OCI-LY1 (cell line): ENCODE results near the gene KAT7.
A peak's percentile ranks its signal among the peaks of the same experiment; 100 is the strongest.

ENCODE experiments used
- H2AFZ ChIP-seq: fragments of 200-600 bp; sonication (generic), shearing (Covaris generic); 2 replicates; pipeline ENCODE4 v1.6.0; 2014; ENCODE audit warnings: antibody characterized with exemption, mild to moderate bottlenecking, low read length
- H3F3A ChIP-seq: fragments of 200-600 bp; sonication (generic), shearing (Covaris generic); 2 replicates; pipeline ENCODE4 v1.6.0; 2014; ENCODE audit warnings: mild to moderate bottlenecking, antibody characterized with exemption, low read length, moderate library complexity; ENCODE audit not compliant: insufficient read depth
- H3K27ac ChIP-seq: fragments of 200-600 bp; sonication (generic); 2 replicates; pipeline ENCODE4 v1.5.1; 2014; ENCODE audit warnings: low read length, mixed run types, mild to moderate bottlenecking, low read depth; ENCODE audit not compliant: poor library complexity, severe bottlenecking
- H3K27me3 ChIP-seq: fragments of 200-600 bp; sonication (generic); 2 replicates; pipeline ENCODE4 v1.6.0; 2014; ENCODE audit warnings: antibody characterized with exemption, mild to moderate bottlenecking, low read length, moderate library complexity; ENCODE audit not compliant: insufficient read depth
- H3K36me3 ChIP-seq: fragments of 200-600 bp; sonication (generic); 2 replicates; pipeline ENCODE4 v1.6.1; 2014; ENCODE audit warnings: mild to moderate bottlenecking, antibody characterized with exemption, low read length, moderate library complexity, mixed read lengths; ENCODE audit not compliant: insufficient read depth
- H3K4me1 ChIP-seq: fragments of 200-600 bp; sonication (generic); 2 replicates; pipeline ENCODE4 v1.5.1; 2014; ENCODE audit warnings: mild to moderate bottlenecking, low read length, moderate library complexity; ENCODE audit not compliant: insufficient read depth, severe bottlenecking
- H3K4me2 ChIP-seq: fragments of 200-600 bp; sonication (generic), shearing (Covaris generic); 2 replicates; pipeline ENCODE4 v1.6.1; 2014; ENCODE audit warnings: low read length
- H3K4me3 ChIP-seq: fragments of 200-600 bp; sonication (generic); 2 replicates; pipeline ENCODE4 v1.5.1; 2014; ENCODE audit warnings: low read length, low read depth, mild to moderate bottlenecking, mixed read lengths; ENCODE audit not compliant: poor library complexity, severe bottlenecking
- H3K79me2 ChIP-seq: fragments of 200-600 bp; shearing (Covaris generic); 2 replicates; pipeline ENCODE4 v1.6.1; 2016; ENCODE audit warnings: mixed run types, low read length, mixed read lengths; ENCODE audit not compliant: insufficient read depth
- H3K9ac ChIP-seq: fragments of 200-600 bp; sonication (generic), shearing (Covaris generic); 2 replicates; pipeline ENCODE4 v1.6.1; 2014; ENCODE audit warnings: mild to moderate bottlenecking, low read length, mixed read lengths
- H3K9me2 ChIP-seq: fragments of 200-600 bp; sonication (generic), shearing (Covaris generic); 2 replicates; pipeline ENCODE4 v1.6.1; 2014; ENCODE audit warnings: low read depth, mild to moderate bottlenecking, low read length, mixed read lengths
- H3K9me3 ChIP-seq: fragments of 200-600 bp; shearing (Covaris generic); 2 replicates; pipeline ENCODE4 v1.6.1; 2014; ENCODE audit warnings: low read length, mixed read lengths
- H4K20me1 ChIP-seq: fragments of 200-600 bp; sonication (generic), shearing (Covaris generic); 2 replicates; pipeline ENCODE4 v1.6.0; 2016; ENCODE audit warnings: mild to moderate bottlenecking, low read length; ENCODE audit not compliant: insufficient read depth
- CTCF ChIP-seq: fragments of 200-600 bp; sonication (generic), shearing (Covaris generic); IDR thresholded peaks from 2 replicates; pipeline ENCODE4 v1.5.1; 2017; ENCODE audit warnings: mild to moderate bottlenecking, antibody characterized with exemption, low read length, moderate library complexity, mixed read lengths
- EZH2 ChIP-seq: fragments of 200-600 bp; sonication (generic), shearing (Covaris generic); IDR thresholded peaks from 2 replicates; pipeline ENCODE4 v1.8.0; 2017; ENCODE audit warnings: borderline replicate concordance, mixed run types, mild to moderate bottlenecking, antibody characterized with exemption, low read length, moderate library complexity, mixed read lengths

Gene KAT7

GRCh38 chr17:49788478-49789242, at the start of gene KAT7:
Gene KAT7, plus strand, starts transcription at chr17:49788681. Its CDS starts 154 bp downstream, at chr17:49788835.
- H3K9me3 ChIP-seq = no peaks in the 10 kb centered on the region
- H3F3A ChIP-seq = no peaks in the 10 kb centered on the region

GRCh38 chr17:49739641-49740271, 48.7 kb upstream of the KAT7 start:
- no peaks in the 10 kb centered on the region for H3K9me2 ChIP-seq
- peak overlapping the region; percentile 61 for H3K4me3 ChIP-seq
- H3F3A ChIP-seq = 0 out of 2 replicates have a peak, but pooled peaks cover 6% of the 10 kb centered on the region
- H2AFZ ChIP-seq = no peak overlapping the region
- peaks cover 71% of the 10 kb centered on the region for H3K79me2 ChIP-seq
- H3K27ac ChIP-seq = peak overlapping the region; percentile 97
- peaks cover 79% of the 10 kb centered on the region for H3K4me1 ChIP-seq
- H3K9ac ChIP-seq = peak overlapping the region; percentile 80
- H4K20me1 ChIP-seq = no peaks in the 10 kb centered on the region
- H3K9me3 ChIP-seq = no peaks in the 10 kb centered on the region
- peaks cover 36% of the 10 kb centered on the region for H3K36me3 ChIP-seq
- no peaks in the 10 kb centered on the region for H3K27me3 ChIP-seq
- H3K4me2 ChIP-seq = peak overlapping the region; percentile 97
- no peak for TF ChIP-seq CTCF
- no peak for TF ChIP-seq EZH2

More at GRCh38 chr17:49788478-49789242, at the start of gene KAT7:
- Histone ChIP-seq H3K9me2 (no peaks in the 10 kb centered on the region), H3K9ac (peak within 1 kb of the TSS; percentile 93), H3K4me3 (peak within 1 kb of the TSS; percentile 83), H3K79me2 (peaks cover 35% of the 10 kb centered on the region), H3K27me3 (no peaks in the 10 kb centered on the region), H3K36me3 (peaks cover 40% of the 10 kb centered on the region), H3K4me1 (peaks cover 23% of the 10 kb centered on the region), H4K20me1 (no peaks in the 10 kb centered on the region; the same call in 1 of the 2 replicates), H2AFZ (peak within 1 kb of the TSS; percentile 76), H3K4me2 (peak within 1 kb of the TSS; percentile 90), H3K27ac (peak within 1 kb of the TSS; percentile 74)
- no peak for TF ChIP-seq CTCF
- TF ChIP-seq EZH2 = no peak

GRCh38 chr17:49741009-49741691, 47.3 kb upstream of the KAT7 start:
- peaks cover 34% of the 10 kb centered on the region for H3K36me3 ChIP-seq
- no peak overlapping the region for H2AFZ ChIP-seq
- peak overlapping the region; percentile 97 for H3K4me2 ChIP-seq
- no peaks in the 10 kb centered on the region for H4K20me1 ChIP-seq
- peak overlapping the region; percentile 80 for H3K9ac ChIP-seq
- TF ChIP-seq EZH2 (no peak), CTCF (no peak)
- no peaks in the 10 kb centered on the region for H3K9me3 ChIP-seq
- H3K4me1 ChIP-seq = peaks cover 93% of the 10 kb centered on the region
- peak overlapping the region; percentile 61 for H3K4me3 ChIP-seq
- peaks cover 70% of the 10 kb centered on the region for H3K79me2 ChIP-seq
- 0 out of 2 replicates have a peak, but pooled peaks cover 6% of the 10 kb centered on the region for H3F3A ChIP-seq
- H3K27me3 ChIP-seq = no peaks in the 10 kb centered on the region
- H3K27ac ChIP-seq = peak overlapping the region; percentile 97
- H3K9me2 ChIP-seq = no peaks in the 10 kb centered on the region
